Mesenchymal stem cell (in vitro differentiated cells and primary cell): ENCODE results near the gene HAGH.

ENCODE experiments used
- DNase-seq: peaks from one replicate; pipeline ENCODE4 v3.0.0-alpha.2; 2013
- H2AFZ ChIP-seq: one replicate; pipeline ENCODE4 v1.6.1; 2013; ENCODE audit warnings: low read depth, mild to moderate bottlenecking, control low read depth, inconsistent platforms, low read length, moderate library complexity
- H2AK5ac ChIP-seq: 2 replicates; pipeline ENCODE4 v1.6.1; 2013; ENCODE audit warnings: low read length, moderate library complexity, mild to moderate bottlenecking, inconsistent platforms; ENCODE audit not compliant: severe bottlenecking
- H2BK120ac ChIP-seq: one replicate; pipeline ENCODE4 v1.6.1; 2013; ENCODE audit warnings: low read depth, mild to moderate bottlenecking, inconsistent platforms, low read length, moderate library complexity
- H2BK12ac ChIP-seq, 2 experiments: one replicate each; pipeline ENCODE4 v1.6.1; 2013; ENCODE audit warnings: inconsistent platforms in 2 of 2, low read length in 2 of 2, mild to moderate bottlenecking in 2 of 2, moderate library complexity in 2 of 2, control low read depth in 1 of 2
- H2BK15ac ChIP-seq: one replicate; pipeline ENCODE4 v1.6.1; 2013; ENCODE audit warnings: mild to moderate bottlenecking, low read depth, inconsistent platforms; ENCODE audit not compliant: poor library complexity, severe bottlenecking
- H2BK5ac ChIP-seq: 2 replicates; pipeline ENCODE4 v1.6.1; 2013; ENCODE audit warnings: low read depth, mild to moderate bottlenecking, low read length, control low read depth, inconsistent platforms; ENCODE audit not compliant: poor library complexity, severe bottlenecking
- H3K14ac ChIP-seq, 2 experiments: one replicate each; pipeline ENCODE4 v1.6.1; 2013; ENCODE audit warnings: inconsistent platforms in 2 of 2, low read length in 2 of 2, control low read depth in 1 of 2, mild to moderate bottlenecking in 1 of 2, moderate library complexity in 1 of 2
- H3K18ac ChIP-seq, 2 experiments: one replicate each; pipeline ENCODE4 v1.6.1; 2013; ENCODE audit warnings: inconsistent platforms in 2 of 2, low read length in 2 of 2, control low read depth in 1 of 2, low read depth in 1 of 2, mild to moderate bottlenecking in 1 of 2
- H3K23ac ChIP-seq, 2 experiments: one replicate each; pipeline ENCODE4 v1.6.1; 2013; ENCODE audit warnings: inconsistent platforms in 2 of 2, low read length in 2 of 2, mild to moderate bottlenecking in 2 of 2, moderate library complexity in 2 of 2, control low read depth in 1 of 2
- H3K27ac ChIP-seq: 2 replicates; pipeline ENCODE4 v1.5.1; 2013; ENCODE audit warnings: mild to moderate bottlenecking, moderate library complexity, low read length, control low read depth, inconsistent platforms; ENCODE audit not compliant: poor library complexity, severe bottlenecking
- H3K27me3 ChIP-seq, 2 experiments: 2 replicates each; pipeline versions ENCODE4 v1.6.1 to v1.7.0; 2013; ENCODE audit warnings: low read length in 2 of 2, mild to moderate bottlenecking in 2 of 2, moderate library complexity in 2 of 2, control low read depth in 1 of 2, inconsistent platforms in 1 of 2; ENCODE audit not compliant: control insufficient read depth in 1 of 2, insufficient read depth in 1 of 2
- H3K36me3 ChIP-seq, 2 experiments: 2 replicates each; pipeline versions ENCODE4 v1.6.1 to v1.7.0; 2013; ENCODE audit warnings: low read length in 2 of 2, control low read depth in 1 of 2, inconsistent platforms in 1 of 2, low read depth in 1 of 2, mild to moderate bottlenecking in 1 of 2; ENCODE audit not compliant: insufficient read depth in 2 of 2, control insufficient read depth in 1 of 2
- H3K4ac ChIP-seq, 2 experiments: one replicate each; pipeline ENCODE4 v1.6.1; 2013; ENCODE audit warnings: inconsistent platforms in 2 of 2, low read length in 2 of 2, mild to moderate bottlenecking in 2 of 2, moderate library complexity in 2 of 2, control low read depth in 1 of 2, low read depth in 1 of 2
- H3K4me1 ChIP-seq: 2 replicates; pipeline ENCODE4 v1.6.1; 2013; ENCODE audit warnings: low read depth, low read length, control low read depth; ENCODE audit not compliant: control insufficient read depth, insufficient read depth
- H3K4me2 ChIP-seq: 2 replicates; pipeline ENCODE4 v1.6.1; 2013; ENCODE audit warnings: low read length, mild to moderate bottlenecking, inconsistent platforms; ENCODE audit not compliant: poor library complexity, severe bottlenecking
- H3K4me3 ChIP-seq, 2 experiments: 2 replicates each; pipeline versions ENCODE4 v1.5.1 to v1.7.0; 2013; ENCODE audit warnings: low read length in 2 of 2, mild to moderate bottlenecking in 2 of 2, control low read depth in 1 of 2, low read depth in 1 of 2; ENCODE audit not compliant: insufficient read depth in 1 of 2
- H3K79me1 ChIP-seq: replicated peaks from 2 replicates; pipeline ENCODE4 v1.6.1; 2013; ENCODE audit warnings: mild to moderate bottlenecking, control low read depth, low read length, inconsistent platforms; ENCODE audit not compliant: poor library complexity, severe bottlenecking
- H3K9ac ChIP-seq: 2 replicates; pipeline ENCODE4 v1.7.0; 2013; ENCODE audit warnings: mild to moderate bottlenecking, low read length, moderate library complexity
- H3K9me3 ChIP-seq: 2 replicates; pipeline ENCODE4 v1.7.0; 2013; ENCODE audit warnings: mild to moderate bottlenecking, low read length; ENCODE audit not compliant: control insufficient read depth
- H4K8ac ChIP-seq: one replicate; pipeline ENCODE4 v1.6.1; 2013; ENCODE audit warnings: inconsistent platforms, mild to moderate bottlenecking, low read length, moderate library complexity
- H4K91ac ChIP-seq: one replicate; pipeline ENCODE4 v1.6.1; 2013; ENCODE audit warnings: mild to moderate bottlenecking, low read length, inconsistent platforms
- WGBS: methylation state at CpG from one replicate; pipeline ENCODE4 v1.1.7; 2013; ENCODE audit warnings: mixed read lengths; 5-methylcytosine and 5-hydroxymethylcytosine counted together

Gene HAGH

DNA sequence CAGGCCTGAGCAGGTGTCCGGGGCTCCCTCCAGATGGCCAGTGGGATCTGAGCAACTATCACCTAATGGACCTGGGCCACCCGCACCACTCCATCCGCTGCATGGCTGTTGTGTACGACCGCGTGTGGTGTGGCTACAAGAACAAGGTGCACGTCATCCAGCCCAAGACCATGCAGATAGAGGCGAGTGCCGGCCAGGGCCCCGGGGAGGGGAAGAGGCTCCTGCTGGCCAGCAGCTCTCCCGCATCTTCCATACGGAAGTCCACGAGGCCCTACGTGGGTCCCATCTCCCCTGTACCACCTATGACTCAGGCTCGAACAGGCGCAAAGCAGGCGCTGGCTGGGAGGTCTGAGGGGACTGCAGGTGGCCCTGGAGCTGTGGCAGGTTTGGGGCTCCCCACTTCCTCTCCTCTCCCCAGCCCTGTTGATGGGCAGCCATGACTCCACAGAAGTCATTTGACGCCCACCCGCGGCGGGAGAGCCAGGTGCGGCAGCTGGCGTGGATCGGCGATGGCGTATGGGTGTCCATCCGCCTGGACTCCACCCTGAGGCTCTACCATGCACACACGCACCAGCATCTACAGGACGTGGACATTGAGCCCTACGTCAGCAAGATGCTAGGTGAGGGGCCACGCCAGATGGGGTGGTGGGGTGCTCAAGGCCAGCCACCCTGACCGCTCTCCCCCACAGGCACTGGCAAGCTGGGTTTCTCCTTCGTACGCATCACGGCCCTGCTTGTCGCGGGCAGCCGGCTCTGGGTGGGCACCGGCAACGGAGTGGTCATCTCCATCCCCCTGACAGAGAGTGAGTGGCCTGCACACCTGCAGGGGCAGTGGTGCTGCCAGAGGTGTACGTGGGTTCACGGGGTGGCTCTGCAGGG, 59.3 kb downstream of the HAGH start:
- Histone ChIP-seq H2AFZ (no peak overlapping the region), H3K27me3 (no peaks in the 10 kb centered on the region), H3K4me1 (peaks cover 35% of the 10 kb centered on the region), H3K36me3 (peaks cover 60 to 85% of the 10 kb centered on the region in 2 experiments), H3K14ac (no peak overlapping the region), H2BK5ac (no peak overlapping the region), H2BK12ac (no peak overlapping the region), H3K9me3 (no peaks in the 10 kb centered on the region), H3K4ac (no peak overlapping the region), H3K4me3 (no peak overlapping the region), H3K79me1 (peaks cover 15% of the 10 kb centered on the region), H3K9ac (no peak overlapping the region), H3K23ac (no peak overlapping the region), H3K4me2 (no peak overlapping the region), H2AK5ac (no peak overlapping the region), H2BK15ac (no peak overlapping the region), H3K18ac (no peak overlapping the region), H4K91ac (no peak overlapping the region), H3K27ac (no peak overlapping the region), H2BK120ac (no peak overlapping the region), H4K8ac (no peak overlapping the region)
- 95% methylated on average over 38 of the region's 42 CpGs for WGBS
- DNase-seq, result no peak

DNA sequence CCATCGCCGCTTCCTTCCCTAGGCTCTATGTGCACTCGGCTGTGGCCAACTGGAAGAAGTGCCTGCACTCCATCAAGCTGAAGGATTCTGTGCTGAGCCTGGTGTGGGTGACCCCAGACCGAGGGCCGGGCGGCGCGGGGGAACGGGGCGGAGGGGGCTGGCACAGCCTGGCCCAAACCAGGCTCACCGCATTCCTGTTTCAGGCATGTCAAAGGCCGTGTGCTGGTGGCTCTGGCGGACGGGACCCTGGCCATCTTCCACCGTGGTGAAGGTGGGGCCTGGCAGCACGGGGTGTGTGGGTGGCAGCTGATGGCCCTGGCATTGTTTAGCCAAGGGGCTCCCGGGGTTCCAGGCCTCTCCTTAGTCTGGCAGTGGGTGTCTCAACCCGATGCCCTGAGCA, 59.9 kb downstream of the HAGH start:
- H3K23ac ChIP-seq, result no peak overlapping the region
- no peak overlapping the region for H2BK12ac ChIP-seq
- no peak overlapping the region for H3K4me2 ChIP-seq
- 97% methylated on average over 18 of the region's 18 CpGs for WGBS
- H3K9ac ChIP-seq, result no peak overlapping the region
- peaks cover 63 to 91% of the 10 kb centered on the region in 2 experiments for H3K36me3 ChIP-seq
- H3K9me3 ChIP-seq, result no peaks in the 10 kb centered on the region
- no peak overlapping the region for H2AK5ac ChIP-seq
- no peak overlapping the region for H4K91ac ChIP-seq
- no peak overlapping the region for H3K4me3 ChIP-seq
- peaks cover 32% of the 10 kb centered on the region for H3K4me1 ChIP-seq
- no peak overlapping the region for H2BK15ac ChIP-seq
- H2BK5ac ChIP-seq, result no peak overlapping the region
- no peak overlapping the region for H4K8ac ChIP-seq
- H3K79me1 ChIP-seq, result peaks cover 15% of the 10 kb centered on the region
- no peaks in the 10 kb centered on the region for H3K27me3 ChIP-seq
- H3K4ac ChIP-seq, result no peak overlapping the region
- H2AFZ ChIP-seq, result no peak overlapping the region
- no peak overlapping the region for H2BK120ac ChIP-seq
- H3K27ac ChIP-seq, result no peak overlapping the region
- H3K18ac ChIP-seq, result no peak overlapping the region
- DNase-seq, result no peak
- H3K14ac ChIP-seq, result no peak overlapping the region

DNA sequence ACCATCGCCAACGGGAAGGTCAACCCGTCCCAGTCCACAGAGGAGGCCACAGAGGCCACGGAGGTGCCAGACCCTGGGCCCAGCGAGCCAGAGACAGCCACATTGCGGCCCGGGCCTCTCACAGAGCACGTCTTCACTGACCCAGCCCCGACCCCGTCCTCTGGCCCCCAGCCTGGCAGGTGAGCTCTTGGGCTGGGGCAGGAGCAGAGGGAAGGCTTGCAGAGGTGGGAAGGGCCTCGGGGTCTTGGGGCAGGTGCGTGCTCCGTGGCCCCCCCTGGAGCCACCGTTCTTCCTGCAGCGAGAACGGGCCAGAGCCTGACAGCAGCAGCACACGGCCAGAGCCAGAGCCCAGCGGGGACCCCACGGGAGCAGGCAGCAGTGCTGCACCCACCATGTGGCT, 60.4 kb downstream of the HAGH start:
- H3K23ac ChIP-seq, result no peak overlapping the region
- peaks cover 65 to 96% of the 10 kb centered on the region in 2 experiments for H3K36me3 ChIP-seq
- H3K18ac ChIP-seq, result no peak overlapping the region
- no peak overlapping the region for H2AFZ ChIP-seq
- H3K9ac ChIP-seq, result no peak overlapping the region
- H3K4ac ChIP-seq, result no peak overlapping the region
- peaks cover 15% of the 10 kb centered on the region for H3K79me1 ChIP-seq
- H2BK5ac ChIP-seq, result no peak overlapping the region
- no peak overlapping the region for H3K4me2 ChIP-seq
- H4K91ac ChIP-seq, result no peak overlapping the region
- H3K9me3 ChIP-seq, result no peaks in the 10 kb centered on the region
- no peak overlapping the region for H2BK15ac ChIP-seq
- no peak overlapping the region for H2AK5ac ChIP-seq
- no peaks in the 10 kb centered on the region for H3K27me3 ChIP-seq
- H3K27ac ChIP-seq, result no peak overlapping the region
- 97% methylated on average over 19 of the region's 19 CpGs for WGBS
- H3K4me1 ChIP-seq, result peaks cover 32% of the 10 kb centered on the region
- no peak overlapping the region for H2BK120ac ChIP-seq
- H4K8ac ChIP-seq, result no peak overlapping the region
- H2BK12ac ChIP-seq, result no peak overlapping the region
- no peak overlapping the region for H3K14ac ChIP-seq
- H3K4me3 ChIP-seq, result no peak overlapping the region
- no peak for DNase-seq

DNA sequence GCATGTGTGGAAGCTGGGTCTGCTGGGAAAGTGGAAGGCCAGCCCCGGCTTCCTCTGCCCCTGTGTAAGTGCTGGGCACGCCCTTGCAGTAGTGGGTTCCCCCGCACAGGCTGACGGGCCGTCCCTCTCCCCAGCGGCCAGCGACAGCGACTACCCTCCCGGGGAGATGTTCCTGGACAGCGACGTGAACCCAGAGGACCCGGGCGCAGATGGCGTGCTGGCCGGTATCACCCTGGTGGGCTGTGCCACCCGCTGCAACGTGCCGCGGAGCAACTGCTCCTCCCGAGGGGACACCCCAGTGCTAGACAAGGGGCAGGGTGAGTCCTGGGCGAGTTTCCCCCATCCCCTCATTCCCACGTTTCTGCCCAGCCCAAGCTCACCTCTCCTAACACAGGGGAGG, 60.8 kb downstream of the HAGH start:
- peaks cover 15% of the 10 kb centered on the region for H3K79me1 ChIP-seq
- 93% methylated on average over 21 of the region's 22 CpGs for WGBS
- no peak overlapping the region for H2BK120ac ChIP-seq
- H3K18ac ChIP-seq, result no peak overlapping the region
- H3K27ac ChIP-seq, result no peak overlapping the region
- H3K14ac ChIP-seq, result no peak overlapping the region
- no peak overlapping the region for H2AFZ ChIP-seq
- no peak overlapping the region for H3K23ac ChIP-seq
- H4K91ac ChIP-seq, result no peak overlapping the region
- no peak for DNase-seq
- H2BK15ac ChIP-seq, result no peak overlapping the region
- H3K4ac ChIP-seq, result no peak overlapping the region
- H2AK5ac ChIP-seq, result no peak overlapping the region
- H2BK12ac ChIP-seq, result no peak overlapping the region
- H3K4me2 ChIP-seq, result no peak overlapping the region
- H3K4me1 ChIP-seq, result peaks cover 29% of the 10 kb centered on the region
- peaks cover 68 to 100% of the 10 kb centered on the region in 2 experiments for H3K36me3 ChIP-seq
- no peaks in the 10 kb centered on the region for H3K27me3 ChIP-seq
- H3K9ac ChIP-seq, result no peak overlapping the region
- no peak overlapping the region for H3K4me3 ChIP-seq
- H4K8ac ChIP-seq, result no peak overlapping the region
- no peak overlapping the region for H2BK5ac ChIP-seq
- no peaks in the 10 kb centered on the region for H3K9me3 ChIP-seq
